Suppressor macrophage treated with lipopolysaccharide for 1 hour (primary cell): Measurements from ENCODE around the gene CST11.

Experiments
- DNase-seq, 3 donors: peaks; one replicate each; pipeline ENCODE4 v3.0.0-alpha.2; 2020 to 2022

The CST11 gene

DNA sequence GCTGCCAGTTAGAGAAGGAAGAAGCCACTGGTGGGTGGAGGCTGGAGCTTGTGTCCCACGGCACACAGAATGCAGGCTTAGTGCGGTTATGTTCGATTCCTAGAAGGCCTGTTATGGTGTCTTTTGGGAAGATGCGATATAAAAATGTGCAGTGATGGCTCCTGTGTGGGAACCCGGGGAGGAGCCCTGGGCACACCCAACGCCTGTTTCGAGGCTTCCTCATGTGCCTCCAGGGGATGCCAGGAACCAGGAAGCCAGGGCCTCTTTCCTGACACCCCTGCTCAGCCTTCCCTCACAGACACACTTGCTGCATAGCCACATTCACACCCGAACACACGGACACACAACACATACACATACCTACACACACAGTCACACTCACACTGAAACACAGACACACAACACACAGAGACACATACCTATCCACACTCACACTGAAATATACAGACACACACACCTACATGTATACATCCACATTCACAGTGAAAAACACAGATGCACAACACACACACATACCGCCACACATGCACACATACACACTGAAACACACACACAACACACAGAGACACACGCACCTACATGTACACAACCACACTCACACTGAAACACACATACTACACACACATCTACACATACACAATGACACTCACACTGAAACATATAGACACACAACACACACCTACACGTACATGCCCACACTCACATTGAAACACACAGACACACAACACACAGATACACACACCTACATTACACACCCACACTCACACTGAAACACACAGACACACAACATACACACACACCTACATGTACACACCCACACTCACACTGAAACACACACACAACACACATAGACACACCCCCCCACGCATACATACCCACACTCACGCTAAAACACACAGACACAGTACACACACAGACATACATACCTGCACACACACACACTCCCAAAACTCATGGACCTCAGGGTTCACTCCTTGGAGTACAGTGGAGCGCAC is 1.2 kb upstream of the CST11 start:
- no peak for DNase-seq

DNA sequence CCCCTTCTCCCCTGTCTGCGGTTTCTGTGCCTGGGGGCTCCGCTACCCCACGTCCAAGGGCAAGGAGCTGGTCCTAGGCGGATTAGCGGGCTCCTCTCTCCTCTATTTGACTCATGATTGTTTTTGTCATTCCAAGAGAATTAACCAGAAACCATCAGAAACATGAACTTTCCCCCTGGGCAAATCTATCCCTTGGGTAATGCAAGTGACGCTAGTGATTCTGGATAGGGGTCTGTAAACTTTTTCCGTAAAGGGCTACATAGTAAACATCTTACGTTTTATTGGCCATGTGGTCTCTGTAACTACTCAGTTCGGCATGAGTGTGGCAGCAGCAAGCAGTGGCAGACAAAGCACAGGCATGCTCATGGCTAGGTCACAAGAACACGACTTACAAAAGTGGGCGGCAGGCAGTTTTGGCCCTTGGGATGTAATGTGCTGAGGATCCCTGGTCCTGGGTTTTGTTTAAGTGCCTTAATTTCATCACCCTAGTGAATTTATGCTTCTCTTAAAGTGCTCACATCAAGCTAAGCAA is 654 bp downstream of the CST11 start:
- no peak for DNase-seq

DNA sequence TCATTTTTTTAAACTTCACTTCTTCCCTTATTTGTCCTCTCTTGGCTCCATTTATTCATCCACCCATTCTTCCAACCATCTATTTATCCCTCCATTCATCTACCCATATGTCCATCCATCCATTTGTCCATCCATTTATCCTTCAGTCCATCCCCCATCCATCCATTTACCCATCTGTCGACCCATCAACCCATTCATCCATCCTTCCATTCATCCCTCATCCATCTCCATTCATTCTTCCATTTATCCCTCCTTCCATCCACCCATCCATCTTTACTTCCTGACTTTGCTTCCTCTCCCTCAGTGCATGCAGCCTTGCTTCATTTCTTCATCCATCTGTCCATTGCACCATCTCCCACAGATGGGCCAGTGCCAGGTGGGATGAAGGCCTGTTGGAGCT is 1.8 kb downstream of the CST11 start:
- no peak for DNase-seq

DNA sequence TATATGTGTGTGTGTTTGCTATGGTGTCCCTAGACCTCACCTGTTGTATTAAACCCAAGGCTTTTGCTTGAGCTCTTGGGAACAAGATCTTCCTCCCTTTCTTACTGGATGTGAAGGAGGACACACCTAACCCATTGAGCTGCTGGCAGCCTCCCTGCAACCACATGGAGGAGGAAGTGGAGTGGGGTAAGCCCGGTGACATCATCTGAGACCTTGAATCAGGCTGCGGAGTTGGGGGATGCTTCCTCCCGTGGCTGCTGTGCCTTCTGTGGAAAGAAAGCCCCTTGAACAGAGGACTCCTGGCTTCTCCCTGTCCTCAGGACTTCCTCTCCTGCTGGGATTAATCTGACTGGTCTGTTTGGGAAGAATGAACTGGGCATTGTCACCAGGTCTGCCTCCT is 3.3 kb downstream of the CST11 start:
- peak; percentile 69 to 82 (median 70) for DNase-seq

DNA sequence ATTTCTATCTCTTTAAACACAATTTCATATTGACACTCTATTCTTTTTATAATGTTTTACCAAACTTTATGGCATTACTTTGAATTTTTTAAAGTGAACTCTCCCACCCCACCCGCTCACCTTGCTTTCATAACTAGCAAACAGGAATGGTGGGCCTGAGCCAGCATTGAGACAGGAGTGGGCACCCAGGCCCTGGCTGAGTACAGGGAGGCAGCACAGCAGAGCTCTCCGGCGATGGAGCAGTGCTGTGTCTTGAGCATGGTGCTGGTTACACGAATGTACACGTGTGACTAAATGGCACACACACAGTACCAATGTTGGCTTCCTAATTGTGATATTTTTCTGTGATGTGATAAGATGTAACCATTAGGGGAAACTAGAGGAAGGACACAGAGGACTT is 4.5 kb downstream of the CST11 start:
- no peak for DNase-seq

DNA sequence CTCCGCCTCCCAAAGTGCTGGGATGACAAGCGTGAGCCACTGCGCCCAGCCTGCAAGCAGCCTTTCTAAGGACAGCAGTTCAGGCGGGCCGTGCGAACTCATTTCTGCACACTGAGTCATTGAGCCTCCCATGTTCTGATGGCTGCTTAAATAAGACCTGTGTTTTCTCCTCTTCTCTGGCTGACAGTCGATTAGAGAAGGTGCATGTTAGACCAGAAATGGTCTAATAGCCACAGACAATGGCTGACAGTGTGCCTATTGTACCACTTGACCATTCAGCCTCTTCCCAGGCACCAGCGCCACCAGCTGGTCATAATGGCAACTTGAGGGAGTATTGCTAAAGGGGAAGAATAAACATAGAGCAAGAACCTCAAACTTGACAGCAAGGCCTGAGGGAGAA is 6.2 kb downstream of the CST11 start:
- DNase-seq, result peak; percentile 61 to 76 (median 64)

DNA sequence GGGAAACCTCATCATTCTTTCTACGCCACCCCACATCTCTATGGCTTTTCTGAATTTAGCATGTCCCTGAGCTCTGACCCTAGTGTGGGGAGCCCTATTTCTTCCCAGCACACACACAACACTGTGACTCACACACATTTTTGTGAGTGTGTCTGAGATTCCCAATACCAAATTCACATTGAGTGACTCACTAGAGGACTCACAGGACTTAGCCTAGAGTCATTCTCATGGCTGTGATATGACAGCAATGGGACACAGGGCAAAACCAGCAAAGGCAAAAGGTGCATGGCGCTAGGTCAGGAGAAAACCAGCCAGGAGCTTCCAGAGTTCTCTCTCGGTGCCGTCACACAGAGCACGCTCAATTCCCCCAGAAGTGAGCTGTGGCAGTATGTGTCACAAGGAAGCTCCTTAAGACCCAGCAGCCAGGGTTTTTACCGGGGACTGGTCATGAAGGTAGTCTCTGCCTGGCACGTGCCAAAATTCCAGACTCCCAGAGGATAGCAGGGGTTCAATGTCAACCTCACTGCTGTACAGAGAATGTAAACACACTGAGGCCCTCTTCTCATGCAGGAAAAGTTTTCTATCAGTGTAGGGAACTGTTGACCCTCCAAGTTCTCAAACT is 7.0 kb downstream of the CST11 start:
- DNase-seq, result peak; percentile 15 to 40 (median 35)

DNA sequence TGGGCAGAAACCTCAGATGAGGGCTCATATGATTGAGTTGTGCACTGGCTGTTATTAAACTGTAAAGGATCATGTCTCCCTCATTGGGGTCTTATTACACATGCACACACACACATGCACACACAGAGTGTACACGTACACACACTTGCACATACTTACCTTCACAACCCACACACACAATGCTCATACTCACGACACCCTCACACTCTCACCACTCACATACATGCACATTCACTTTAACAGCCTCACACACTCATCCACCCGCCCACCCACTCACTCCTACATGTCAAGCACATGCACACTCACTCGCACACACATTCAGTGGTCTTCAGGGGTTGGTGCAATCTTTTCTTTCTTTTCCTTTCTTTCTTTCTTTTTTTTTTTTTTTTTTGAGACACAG is 7.8 kb downstream of the CST11 start:
- no peak for DNase-seq

DNA sequence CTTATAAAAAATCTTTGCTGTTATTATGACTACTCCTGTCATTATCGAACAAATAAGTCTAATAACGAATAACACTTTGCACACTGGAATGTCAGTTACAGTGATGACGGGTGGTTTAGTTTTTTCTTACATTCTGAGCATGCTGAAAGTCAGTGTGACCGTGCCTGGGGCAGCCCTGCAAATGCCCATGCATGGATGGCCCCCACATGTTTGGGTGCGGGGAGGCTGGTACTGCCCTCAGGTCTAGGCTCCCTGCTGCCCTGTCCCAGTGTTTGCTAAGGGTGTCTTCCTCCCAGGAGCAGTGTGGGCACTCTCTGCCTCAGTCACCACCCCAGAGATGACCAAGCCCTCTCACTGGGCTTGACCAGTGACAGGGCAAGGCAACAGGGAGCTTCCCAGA is 10.2 kb downstream of the CST11 start:
- DNase-seq, result no peak

DNA sequence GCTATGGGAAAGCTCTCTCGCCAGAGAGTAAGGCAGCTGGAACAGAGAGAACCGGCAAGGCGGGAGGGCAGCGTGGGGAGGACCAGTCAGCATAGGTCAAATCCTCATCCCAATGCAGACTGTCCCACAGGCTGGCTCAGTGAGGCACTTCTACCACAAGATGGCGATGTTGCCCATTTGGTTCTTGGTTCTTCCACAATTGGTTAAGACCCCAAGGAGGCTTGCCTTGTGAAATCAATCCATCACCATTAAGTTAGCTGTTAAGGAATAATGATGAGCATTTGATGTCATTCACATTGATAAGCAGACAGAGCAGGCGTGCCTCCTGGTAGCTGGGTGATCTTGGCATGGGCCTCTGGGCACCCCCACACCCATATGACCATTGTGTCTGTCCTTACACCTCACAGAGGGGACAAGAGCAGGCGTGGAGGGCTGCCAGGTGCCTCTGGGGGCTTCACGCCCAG is 10.8 kb downstream of the CST11 start:
- DNase-seq, result peak; percentile 84 to 89 (median 85)

DNA sequence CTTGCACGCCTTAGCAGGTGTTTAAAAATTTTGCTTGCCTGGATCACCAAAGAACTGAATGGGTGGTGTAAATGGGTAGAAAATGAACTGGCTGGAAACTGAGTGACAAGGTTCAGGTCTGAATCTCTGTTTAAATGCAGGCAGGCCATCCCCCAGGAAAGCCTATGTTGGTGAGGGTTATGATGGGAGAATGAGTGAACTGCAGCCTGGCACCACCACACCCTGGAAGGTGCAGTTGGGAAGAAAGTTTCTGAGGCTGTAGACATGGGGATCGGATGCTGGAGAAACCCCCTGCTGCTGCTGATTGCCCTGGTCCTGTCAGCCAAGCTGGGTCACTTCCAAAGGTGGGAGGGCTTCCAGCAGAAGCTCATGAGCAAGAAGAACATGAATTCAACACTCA is 12.7 kb downstream of the CST11 start:
- DNase-seq, result no peak

DNA sequence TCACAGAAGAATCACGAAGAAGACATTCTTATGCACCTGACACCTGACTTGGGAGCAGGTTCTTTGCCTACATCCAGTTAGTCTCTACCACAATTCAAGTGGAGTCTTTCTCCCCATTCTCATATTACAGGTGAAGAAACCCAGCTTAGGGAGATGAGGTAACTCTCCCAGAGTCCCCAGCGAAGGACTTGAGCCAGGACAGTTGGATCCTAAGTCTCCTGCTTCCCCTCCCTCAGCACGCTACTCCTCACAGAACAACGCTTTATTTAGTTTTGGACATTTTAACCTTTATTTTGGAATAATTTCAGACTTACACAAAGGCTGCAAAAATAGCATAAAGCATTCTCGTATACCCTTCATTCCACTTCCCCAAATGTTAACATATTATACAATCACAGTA is 14.0 kb downstream of the CST11 start:
- DNase-seq, result no peak

DNA sequence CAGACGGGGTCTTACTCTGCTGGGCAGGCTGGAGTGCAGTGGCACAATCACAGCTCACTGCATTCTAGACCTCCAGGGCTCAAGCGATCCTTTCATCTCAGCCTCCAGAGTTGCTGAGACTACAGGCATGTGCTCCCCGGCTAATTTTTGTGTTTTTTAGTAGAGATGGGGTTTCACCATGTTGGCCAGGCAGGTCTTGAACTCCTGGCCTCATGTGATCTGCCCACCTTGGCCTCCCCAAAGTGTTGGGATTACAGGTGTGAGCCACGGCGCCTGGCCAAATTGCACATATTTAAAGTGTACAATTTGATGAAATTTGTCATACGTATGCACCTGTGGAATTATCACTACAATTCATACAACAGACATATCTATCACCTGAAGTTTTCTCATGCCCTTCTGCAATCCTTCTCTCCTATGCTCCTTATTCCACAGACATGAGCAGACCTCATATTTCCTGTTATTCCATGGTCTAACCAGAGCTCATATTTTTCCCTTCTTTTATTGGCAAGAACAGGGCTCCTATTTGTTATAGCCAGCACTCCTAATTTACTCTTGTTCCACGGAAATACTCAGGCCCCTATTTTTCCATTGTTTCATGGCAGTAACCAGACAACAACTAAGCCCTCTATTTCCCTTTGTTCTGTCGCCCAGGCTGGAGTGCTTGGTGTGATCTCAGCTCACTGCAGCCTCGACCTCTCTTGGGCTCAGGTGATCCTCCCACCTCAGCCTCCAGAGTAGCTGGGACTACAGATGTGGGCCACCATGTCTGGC is 15.4 kb downstream of the CST11 start:
- no peak for DNase-seq

DNA sequence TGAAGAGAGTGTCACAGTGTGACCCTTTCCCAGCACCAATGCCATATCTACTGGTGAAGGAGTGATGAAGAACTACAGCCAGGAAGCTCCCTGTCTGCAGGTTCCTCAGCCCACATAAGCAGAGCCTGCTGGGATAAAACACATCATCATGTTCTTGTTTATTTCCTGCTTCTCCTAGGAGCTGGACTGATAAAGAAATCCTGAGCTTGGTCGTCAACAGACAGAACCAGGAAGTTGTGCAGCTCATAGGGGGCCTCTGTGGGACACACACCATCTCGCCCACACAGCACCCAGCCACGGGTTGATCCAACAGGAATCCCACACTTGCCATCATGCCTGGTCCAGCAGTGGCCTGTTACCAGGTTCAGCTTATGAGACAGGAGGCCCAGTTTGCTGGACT is 16.0 kb downstream of the CST11 start:
- DNase-seq, result no peak

DNA sequence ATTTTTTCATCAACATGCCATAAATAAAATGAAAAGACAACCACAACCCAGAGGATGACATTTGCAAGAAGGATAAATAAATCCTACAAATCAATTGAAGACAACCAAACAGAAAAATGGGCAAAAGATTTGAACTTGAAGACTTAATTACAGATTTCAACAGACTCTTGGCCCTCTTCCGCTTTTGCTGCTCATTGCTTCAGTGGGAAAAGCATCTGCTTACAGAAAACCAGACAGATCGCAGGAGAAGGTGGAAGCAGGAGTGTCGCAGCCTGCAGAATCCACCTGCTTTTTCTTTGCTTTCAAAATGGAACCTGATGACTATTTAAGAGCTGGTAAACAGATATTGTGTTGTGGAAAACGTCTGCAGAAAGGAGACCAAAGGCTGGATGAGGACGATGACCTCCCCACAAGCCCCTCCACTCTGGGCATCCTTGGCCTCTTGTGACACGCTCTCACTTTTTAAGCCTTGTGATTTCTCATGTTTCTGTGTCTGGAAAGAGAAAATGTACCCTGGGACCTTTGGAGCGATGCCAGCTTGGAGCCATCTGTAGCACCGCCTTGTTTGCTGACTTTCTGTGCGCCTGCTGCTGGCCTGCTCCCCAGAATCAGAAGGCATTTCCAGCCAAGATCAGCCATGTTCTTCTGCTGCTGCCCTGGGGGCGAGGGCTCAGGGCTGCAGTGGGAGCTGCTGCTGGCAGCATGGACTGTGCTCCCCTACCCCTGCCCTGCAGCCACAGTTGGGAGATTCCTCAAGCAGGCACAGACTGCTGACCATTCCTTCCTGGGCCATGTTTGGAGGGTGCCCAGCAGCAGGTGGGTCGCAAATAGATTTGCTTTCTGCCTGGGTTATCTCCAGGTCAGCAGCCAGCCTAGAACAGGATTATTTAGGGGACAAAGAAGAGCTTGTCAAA is 16.8 kb downstream of the CST11 start:
- DNase-seq, result no peak

DNA sequence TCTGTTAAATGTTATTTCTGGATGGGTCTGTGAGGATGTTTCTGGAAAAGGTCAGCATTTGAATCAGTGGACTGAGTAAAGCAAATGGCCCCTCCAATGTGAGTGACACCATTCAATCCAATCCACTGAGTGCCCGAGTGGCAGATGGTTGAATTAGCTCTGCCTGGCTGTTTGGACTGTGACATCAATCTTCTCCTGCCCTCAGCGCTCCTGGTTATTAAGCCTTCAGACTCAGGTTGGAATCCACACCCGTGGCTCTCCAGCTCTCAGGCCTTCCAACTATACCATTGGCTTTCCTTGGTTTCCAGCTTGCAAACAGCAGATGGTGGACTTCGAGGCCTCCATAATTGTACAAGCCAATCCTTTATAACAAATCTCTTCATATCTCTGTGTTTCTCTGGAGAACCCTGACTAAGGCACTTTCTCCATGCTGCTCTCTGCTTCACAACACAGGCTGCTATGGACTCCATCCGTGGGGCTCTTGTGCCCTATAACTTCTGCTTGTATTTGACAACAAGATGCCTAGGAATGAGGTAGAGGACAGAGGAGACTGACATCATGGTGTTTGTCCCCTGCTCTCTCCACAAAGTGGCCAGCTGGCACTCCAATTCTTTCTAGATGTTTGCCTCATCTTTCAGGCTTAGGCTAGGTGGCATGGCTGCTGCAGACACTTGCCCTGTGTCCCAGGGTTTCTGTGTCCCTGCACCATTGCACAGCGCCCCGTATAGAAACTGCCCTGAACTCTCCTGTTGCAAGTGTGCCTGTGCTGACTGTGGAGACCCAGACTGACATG is 18.0 kb downstream of the CST11 start:
- no peak for DNase-seq

DNA sequence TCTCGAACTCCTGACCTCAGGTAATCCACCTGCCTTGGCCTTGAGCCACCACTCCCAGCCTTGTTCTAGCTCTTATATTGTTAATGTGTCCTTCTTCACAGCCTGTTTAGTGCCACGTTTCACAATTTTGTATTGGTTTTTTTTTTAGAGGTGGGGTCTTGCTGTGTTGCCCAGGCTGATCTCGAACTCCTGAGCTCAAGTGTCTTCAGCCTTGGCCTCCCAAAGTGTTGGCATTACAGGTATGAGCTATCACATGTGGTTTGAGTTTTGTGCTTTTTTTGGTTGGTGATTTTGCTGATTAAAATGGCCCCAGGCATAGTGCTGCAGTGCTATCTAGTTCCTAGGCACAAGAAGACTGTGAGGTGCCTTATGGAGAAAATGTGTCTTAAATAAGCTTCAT is 19.0 kb downstream of the CST11 start:
- DNase-seq, result no peak

DNA sequence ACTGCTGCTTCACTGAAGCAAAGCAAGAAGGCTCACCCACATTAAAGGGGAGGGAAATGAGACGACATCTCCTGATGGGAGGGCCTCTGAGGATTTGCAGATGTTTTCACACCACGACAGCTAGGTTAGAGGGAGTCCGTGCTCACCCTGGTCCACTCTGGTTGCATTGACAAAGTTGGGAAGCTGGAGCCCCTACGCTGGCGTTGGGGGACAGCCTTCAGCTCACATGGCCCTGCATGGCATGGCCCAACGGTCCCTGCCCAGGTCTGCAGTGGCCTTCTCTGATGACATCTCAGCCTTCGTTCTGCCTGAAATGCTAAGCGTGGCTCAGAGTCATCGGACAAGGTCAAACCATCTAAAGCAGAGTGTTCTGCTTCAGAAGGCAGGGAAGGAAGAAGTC is 27.5 kb downstream of the CST11 start:
- DNase-seq, result no peak

DNA sequence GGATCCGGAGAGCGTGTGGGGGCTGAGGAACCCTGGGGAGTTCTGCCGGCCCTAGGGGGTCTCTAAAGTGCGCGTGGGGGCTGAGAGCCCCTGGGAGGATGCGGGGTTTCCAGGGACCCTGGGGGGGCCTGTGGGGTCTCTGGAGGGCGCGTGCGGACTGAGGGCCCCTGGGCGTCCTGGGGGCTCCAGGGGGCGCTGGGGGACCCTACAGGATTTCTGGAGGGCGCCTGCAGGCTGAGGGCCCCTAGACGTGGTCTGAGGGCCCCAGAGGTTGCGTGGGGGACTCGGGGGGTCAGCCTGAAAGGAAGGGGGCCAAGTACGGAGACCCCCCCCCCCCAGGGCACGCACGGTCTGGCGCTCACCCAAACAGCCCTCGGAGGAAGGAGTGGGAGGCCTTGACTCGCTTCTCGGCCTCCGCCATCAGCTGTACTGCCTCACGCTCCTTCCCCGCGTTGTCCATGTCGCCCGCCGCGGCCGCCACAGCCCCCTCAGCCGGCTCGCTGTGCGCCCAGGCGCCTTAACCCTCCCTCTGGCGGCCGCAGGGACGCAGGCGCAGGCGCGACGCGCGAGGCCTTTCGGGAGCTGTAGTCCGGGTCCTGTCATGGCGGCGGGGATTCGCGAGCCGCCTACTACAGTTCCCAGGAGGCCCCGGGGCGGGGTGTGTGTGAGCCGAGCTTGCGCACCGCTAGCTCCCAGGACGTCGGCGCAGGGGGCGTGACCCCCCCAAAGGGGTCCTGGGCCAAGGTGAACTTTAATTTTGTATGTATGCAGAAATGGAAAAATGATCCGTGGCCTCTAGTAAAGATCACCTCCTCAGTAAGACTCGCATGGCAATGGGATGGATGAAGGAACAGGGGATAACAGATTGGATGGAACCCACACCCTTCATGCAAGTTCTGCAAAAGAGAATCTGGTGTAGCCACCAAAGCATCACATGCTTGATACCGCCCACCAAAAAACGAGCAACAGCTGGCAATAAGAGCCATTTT is 31.4 kb downstream of the CST11 start, which contains the start of gene NAPB:
TSS of gene NAPB (minus strand) at position 546 of the 989 bp plus-strand sequence. CDS start at position 460, 86 bp downstream.
- DNase-seq, result peak; percentile 95 to 98 (median 96)
